Right lobe of liver (tissue), 4 donors: Measurements from ENCODE around the gene CNIH3.

Experiments used
- POLR2A ChIP-seq: fragments of 450-650 bp; IDR thresholded peaks from one replicate; pipeline ENCODE4 v1.6.1; 2017; ENCODE audit warnings: antibody characterized with exemption, mild to moderate bottlenecking
- TF ChIP-seq, protein P1 (sequence below), 4 donors: fragments of 200-600 bp in 3 of 4; fragments of 450-650 bp in 1 of 4; IDR thresholded peaks; one replicate each; pipeline versions ENCODE4 v1.5.1 to v1.8.0; 2016 to 2022; ENCODE audit warnings: antibody characterized with exemption in 4 of 4, mild to moderate bottlenecking in 2 of 4
- donor health status: DM: no; HTN: no; CAD: no.
- donor health status: DM: no; HTN: no; CAD: no.
- donor health status: DM: no; HTN: yes; CAD: no.

DNA sequence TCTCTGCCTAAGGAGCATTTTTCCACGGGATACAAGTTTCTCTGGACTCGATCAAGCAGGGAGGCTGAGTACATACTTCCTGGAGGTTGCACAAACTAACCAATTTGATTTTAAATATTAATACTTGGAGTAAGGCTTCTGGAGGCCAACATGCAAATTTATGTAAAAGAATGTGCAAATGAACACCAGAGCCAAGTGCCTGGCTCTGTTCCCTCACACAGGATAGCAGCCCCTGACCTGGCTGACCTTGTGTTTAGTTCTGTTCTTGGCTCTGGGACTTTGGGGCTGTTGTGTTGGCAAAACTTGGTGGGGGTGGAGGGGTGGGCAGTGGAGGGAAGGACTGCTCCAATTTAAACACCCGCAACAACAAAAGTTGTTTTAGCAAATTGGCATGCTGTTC lies 34.2 kb downstream of the CNIH3 start:
- TF ChIP-seq, protein P1, sequence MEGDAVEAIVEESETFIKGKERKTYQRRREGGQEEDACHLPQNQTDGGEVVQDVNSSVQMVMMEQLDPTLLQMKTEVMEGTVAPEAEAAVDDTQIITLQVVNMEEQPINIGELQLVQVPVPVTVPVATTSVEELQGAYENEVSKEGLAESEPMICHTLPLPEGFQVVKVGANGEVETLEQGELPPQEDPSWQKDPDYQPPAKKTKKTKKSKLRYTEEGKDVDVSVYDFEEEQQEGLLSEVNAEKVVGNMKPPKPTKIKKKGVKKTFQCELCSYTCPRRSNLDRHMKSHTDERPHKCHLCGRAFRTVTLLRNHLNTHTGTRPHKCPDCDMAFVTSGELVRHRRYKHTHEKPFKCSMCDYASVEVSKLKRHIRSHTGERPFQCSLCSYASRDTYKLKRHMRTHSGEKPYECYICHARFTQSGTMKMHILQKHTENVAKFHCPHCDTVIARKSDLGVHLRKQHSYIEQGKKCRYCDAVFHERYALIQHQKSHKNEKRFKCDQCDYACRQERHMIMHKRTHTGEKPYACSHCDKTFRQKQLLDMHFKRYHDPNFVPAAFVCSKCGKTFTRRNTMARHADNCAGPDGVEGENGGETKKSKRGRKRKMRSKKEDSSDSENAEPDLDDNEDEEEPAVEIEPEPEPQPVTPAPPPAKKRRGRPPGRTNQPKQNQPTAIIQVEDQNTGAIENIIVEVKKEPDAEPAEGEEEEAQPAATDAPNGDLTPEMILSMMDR (IDR thresholded peaks at IDR 0.05) = no peak
- no peak for TF ChIP-seq POLR2A
